Activated gamma-delta T cell treated with anti-CD3 and anti-CD28 coated beads, Interleukin-2, amount 50 U/mL, for 16 hours (primary cell): ENCODE results near the gene AGAP3.

ENCODE experiments used
- DNase-seq: peaks from one replicate; pipeline ENCODE4 v3.0.0-alpha.2; 2020; ENCODE audit warnings: low read depth

The AGAP3 gene

DNA sequence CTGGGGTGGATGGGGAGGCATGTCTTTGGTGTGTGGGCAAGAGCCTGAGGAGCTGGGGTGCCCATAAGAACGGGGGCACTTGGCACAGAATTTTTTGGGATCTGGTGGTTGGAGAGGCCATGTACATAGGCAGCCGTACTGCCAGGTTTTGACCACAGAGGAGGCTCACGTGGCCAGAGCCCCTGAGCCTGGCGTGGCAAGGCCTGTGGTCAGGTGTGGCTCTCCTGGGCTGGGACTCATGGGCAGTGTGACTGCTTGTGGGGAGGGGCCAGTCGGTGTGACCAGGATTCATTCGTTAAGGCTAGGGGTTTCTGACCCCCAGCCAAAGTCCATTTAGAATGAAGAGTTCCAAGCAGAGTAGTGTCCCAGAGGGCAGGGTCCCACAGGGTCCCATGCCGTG lies 38.2 kb downstream of the AGAP3 start:
- no peak for DNase-seq

DNA sequence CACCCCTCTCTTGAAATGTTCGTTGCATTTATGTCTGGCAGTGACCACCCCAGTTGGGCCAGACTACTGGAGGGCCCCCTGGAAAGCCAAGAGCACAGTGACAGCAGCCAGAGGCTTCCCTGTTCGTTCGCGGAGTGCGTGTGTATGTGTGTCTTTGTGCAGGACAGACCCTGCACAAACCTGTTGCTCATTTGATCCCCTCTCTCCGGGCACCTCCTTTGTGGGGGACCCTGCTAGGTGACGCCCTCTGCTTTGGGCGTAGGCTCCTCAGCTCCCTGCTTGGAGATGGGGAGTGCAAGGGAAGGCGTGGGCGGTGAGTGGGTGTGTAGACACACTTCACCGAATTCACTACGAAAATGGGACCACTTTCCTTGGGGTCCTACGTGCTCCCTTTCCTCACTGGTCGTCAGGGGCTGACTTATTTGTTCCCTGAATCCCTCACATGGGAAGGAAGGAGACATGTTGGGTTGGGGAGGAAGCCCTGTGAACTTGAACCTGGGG lies 38.7 kb downstream of the AGAP3 start:
- DNase-seq = no peak

DNA sequence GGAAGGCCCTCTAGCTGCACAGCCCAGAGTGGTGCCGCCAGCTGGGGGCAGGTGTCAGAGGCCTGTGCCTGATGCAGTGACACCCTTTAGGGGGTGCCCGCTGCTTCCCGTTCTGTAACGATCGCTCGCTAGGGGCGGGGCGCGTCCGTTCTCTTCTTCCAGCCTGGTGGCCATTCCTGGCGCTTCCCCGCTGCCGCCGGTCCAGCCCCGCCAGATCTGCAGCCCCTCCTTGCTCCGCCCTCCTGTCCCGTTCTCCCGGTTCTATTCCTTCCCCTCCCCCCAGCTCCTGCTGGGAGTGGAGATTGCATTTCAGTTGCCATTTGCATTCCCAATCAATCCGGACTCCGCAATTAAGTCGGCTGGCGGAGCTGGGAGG lies 39.2 kb downstream of the AGAP3 start:
- no peak for DNase-seq

DNA sequence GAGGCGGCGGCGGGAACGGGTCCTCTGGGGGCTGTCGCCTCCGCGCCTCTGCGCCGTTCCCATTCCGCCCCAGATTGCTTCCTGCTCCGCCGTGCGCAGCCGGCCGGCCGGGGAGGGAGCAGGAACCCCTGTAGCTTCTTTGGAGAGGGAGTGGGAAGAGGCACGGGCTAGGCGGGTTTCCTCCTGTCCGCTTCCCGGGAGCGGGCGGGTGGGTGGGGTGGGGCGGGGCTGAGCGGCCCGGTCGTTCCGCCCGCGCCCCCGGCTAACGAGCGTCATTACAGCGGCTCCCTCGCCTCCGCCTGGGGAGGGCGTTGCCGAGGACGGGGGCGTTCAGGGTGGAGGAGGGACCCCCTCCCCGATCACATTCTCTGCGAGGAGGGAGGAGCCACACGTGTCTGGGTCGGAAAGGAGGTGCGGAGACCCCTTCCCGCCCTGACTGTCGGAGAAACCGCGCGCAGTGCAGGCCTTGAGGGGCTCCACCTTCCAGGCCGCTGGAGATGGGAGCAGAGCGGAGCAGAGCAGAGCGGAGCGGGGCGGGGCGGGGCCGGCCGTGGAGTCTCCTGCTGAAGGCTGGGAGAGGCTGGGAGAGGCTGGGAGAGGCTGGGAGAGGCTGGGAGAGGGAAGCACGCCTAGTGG lies 39.7 kb downstream of the AGAP3 start:
- no peak for DNase-seq

DNA sequence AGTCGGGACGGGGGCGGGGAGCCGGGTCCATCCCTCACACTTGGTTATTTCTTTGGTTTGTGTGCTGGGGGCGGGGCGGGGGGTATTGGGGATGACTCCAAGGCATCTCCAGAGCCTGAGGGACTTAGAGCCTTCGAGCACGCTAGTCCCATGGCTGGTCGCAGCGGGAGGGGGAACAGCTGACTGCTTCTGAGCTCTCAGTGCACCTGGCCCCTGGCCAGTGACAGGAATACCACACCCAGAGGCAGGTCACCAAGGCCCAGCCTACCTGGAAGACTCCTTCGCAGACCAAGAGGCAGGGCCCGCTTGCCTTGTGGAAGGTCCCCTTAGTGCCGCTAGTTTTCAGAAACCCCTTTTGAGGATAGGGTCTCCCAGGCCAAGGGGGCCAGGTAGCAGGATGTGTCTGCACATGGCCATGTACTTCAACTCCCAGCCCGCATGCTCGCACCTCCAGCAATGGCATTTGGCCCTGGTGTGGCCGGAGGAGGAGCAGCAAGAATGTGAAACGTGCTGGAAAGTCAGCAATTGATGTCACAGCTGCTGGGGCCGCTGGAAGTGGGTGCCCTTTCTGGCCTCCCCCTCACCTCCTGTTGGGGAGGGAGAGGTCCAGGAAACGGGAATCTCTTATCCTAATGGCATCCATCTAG lies 40.3 kb downstream of the AGAP3 start:
- DNase-seq = no peak

DNA sequence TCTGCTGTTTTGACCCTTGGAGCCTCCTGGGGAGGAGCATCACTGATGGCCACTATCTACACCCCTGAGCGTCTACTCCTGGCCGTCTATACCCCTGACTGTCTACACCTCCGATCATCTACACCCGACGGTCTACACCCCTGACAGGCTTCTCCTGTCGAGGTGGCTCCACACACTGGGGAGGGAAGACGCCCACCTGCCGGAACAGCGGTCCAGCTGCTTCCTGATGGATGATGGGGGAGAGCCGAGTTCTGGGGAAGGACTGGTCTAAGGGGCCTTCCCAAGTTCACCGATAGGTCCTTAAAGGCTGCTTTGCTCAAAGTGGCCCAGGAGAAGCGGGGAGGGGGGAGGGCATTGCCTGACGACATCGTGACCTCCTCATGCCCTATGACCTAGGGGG lies 41.9 kb downstream of the AGAP3 start:
- DNase-seq = no peak

DNA sequence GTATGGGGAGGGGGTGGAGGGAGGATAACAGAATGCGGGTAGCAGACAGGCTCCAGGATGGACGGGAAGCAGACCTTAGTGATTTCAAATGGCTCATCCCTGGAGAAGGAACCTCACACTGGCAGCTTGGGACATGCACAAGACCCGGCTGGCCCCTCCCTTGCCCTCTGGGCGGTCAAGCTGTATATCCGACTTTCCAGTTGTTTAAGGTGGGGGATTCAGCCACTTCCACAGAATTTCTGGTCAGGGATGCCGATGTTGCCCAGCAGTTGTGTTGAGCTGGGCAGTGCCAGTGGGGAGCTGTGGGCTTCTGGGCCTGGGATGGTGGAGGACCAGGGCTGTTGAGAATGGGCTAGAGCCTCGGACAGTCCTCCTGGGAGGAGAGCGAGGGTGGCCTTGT lies 42.4 kb downstream of the AGAP3 start:
- DNase-seq = no peak

DNA sequence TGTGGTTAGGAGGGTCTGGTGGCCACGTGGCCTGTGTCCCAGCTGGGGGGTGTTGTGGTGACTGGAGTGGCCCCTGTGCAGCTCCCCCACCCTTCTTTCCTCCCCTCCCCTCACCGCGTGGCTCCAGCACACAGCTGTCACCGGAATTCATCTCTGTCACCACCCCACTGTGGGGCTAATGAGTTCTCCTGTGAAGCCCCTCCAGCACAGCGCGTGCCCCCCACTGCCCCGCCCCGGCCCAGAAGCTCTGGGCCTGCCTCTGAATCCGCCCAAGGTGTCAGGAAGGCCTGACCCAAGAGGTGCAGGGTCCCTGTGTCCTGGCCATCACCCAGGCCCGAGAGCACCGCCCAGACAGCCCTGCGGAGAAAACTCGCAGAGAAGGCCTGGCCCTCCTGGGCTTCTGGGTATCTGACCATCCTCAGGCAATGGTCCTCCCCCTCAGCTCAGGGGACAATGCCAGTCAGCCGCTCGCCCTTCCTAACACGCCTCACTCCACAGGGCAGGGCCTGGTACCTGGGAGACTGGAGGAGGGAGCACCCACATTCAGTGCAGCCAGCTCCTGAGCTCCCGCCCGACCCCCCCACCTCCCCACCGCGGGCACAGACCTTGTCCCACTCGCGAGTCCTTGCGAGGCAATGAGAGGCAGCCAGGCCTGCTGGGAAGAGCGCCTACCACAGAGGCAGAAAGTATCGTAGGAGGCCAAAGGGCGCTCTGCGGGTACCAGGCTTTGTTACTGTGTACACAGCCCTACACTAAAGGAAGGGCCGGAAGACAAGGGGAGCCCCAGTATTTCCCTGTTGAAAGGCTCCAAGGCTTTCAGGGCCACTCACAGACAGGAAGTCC lies 43.1 kb downstream of the AGAP3 start:
- no peak for DNase-seq

DNA sequence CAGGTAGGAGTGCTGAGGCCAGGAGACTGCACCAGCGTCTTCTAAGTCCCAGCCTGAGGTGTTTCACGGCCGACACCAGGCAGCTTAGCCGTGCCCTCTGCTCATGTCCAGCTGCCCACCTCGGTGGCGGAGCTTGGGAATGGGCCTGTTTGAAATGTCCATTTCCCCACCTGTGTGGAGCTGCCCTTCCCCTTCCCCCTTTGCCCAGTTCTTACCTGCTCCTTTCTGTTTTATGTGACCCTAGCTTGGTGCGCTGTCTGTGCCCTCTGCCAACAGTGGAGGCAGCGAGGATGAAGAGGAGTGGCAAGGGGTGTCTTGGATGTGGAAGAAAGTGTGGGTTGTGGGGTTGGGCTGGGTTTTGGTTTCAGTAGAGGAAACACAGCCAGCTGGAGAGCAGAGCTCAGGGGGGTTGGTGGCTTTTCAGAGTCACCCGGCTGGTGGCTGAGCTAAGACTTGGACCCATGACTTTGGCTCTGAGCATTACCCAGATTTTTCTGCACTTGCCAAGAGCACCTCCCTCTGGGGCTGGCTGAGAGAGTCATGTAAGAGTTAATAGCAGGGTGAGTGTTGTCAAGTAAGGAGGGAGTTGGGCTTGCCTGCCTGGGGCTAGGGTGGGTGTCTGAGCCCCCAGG lies 43.8 kb downstream of the AGAP3 start:
- no peak for DNase-seq

DNA sequence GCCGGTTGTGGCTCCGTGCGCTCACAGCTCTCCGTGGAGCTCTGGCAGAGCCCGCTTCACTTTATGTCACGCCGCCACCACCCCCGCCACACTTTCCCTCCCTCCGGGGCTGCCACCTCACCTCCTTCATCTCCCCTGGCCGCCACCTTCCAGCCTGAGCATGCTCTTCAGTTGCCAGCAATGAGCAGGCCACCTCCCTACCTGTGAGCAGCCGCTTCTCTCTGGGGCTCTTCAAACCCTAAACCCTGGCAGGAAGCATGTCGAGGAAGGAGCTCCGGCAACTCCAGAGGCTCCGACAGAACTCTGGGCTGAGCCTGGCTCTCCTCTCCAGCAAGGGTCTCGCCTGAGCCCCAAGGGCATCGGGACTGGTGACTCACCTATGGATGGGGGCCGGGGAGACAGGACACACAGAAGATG lies 44.5 kb downstream of the AGAP3 start:
- no peak for DNase-seq

DNA sequence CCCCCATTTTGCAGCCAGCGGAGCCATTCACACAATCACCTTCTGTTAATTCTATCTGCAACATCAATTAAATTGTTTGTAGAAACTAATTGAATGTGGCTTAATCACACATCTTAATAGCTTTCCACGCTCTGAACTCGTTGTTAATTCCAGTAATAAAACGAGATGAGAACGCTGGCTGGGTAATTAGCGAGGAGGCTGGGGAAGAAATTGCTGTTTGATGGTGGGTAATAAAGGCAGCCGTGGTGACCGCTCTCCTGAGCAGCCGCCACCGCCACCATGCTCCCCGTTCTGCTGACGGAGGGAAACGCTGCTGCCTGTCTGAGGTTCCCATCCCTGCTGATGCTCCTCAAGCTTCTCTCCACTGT lies 44.9 kb downstream of the AGAP3 start:
- no peak for DNase-seq

DNA sequence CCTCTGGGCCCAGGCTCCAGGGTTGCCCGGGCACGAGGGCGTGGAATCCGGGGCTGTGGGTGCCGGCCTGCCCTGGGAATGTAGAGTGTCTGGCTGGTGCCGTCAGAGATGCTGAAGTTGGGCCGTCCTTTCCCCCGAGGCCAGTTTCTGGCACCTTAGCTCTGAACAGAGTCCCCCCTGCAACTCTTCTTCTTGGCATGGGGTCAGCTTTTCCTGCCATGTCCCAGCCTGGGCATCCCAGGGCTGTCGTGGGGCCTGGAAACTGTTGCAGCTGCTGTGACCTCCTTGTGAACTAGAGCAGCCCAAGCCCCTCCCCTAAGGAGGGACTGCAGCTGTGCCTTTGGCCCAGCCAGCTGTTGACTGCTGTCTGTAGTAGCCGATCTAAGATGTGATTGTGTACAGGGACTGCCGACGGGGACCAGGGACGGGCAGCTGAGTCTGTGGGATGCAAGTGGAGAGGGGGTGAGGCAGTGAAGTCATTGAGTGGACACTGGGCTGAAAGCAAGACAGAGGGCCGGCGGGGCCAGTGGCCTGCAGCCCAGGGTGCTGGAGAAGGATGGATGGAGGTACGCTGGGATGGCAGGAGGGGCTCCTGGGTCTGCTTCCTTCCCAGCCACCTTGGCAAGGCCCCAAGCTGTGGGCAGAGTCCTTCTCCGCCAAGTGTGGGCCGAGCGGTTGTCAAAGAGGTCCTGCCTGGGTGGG lies 45.5 kb downstream of the AGAP3 start:
- no peak for DNase-seq

DNA sequence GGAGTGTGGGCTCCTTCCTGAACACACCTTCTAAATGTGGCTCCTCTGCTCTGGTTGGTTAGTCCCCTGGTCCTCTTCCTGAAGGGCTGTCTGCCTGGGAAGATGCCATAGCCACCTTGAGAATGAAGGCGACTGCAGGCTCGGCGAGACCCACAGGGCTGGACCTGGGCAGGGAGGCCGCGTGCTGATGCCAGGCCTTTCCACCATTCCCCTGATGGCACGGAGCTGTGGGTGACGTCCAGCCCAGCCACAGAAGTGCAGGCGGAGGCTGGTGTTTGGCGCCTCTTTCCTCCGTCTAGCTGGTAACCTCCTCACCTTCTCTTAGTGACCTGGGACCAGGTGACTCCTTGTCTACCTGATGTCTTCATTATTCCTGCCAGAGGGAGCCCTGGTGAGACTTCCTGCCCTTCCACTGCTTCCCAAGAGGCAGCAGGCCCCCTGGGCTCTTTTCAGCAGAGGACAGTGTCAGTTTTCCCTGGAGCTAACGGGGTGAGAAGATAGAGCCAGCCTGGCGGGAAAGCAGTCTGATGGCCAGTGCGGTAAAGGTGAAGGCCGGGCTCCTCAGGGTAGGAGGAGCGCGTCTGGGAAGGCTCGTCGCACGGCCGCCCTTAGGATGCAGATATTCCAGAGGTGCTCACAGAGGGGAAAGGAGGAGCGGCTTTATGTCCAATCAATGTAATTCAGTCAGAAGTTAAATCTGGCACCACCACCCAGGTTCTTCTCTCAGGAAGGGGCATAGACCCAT lies 46.4 kb downstream of the AGAP3 start:
- DNase-seq = no peak

DNA sequence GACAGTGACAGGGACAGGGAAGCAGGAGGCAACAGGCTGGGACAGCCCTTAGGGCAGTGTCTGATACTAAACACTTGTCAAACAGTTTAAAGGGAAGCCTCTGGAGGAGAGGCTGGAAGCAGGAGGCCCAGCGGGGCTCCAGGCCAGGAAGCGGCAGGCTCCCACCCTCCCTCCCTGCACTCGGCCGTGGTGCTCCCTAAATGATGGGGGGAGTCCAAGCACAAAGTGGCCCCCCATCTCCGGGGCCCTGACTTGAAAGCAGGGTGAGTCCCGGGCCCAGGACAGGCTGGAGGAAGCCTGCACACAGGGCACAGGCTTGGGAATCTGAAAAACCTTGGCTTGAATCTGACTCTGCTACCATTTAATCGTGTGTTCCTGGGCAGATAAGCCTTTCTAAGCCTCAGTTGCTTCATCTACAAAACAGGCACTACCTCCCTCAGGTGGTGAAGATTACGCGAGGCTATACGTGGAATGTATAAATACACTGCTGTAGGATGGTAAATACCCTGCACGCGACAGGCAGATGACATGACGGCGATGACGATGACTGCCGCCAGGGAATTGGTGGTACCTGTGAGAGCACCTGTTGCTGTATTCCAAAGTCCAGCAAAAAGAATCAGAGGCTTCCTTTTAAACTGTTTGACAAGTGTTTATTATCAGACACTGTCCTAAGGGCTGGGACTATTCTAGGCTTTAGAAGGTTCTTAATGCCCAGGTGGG lies 47.2 kb downstream of the AGAP3 start:
- DNase-seq = no peak

DNA sequence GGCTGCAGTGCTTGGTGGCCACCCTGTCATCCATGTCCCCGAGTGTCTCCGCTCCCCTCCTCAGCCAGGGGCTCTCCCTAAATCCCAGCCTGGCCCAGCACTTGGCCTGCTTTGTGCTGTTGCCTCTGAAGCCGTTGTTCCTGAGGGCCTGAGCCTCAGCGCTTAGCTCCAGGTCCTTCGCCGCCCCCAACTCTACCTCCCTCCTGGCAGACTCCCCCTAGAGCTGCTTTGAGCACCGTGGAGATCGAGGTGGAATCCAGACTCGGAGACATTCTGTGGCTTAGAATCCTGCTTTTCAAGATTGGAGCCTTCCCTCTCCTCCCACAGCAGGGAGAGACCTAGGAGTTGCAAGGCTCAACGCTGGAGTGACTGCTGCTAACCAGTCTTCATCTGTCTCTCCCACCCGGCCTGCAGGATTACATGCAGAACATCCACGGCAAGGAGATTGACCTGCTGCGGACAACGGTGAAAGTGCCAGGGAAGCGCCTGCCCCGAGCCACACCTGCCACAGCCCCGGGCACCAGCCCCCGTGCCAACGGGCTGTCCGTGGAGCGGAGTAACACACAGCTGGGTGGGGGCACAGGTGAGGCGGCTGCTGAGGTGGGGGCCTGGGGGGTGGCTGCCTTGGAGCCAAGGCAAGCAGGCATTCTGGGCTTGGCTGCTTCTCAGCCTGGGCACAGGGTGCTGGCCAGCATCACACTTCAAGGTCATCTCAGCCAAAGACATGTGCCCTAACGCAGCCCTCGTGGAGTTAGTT lies 47.9 kb downstream of the AGAP3 start:
- no peak for DNase-seq

DNA sequence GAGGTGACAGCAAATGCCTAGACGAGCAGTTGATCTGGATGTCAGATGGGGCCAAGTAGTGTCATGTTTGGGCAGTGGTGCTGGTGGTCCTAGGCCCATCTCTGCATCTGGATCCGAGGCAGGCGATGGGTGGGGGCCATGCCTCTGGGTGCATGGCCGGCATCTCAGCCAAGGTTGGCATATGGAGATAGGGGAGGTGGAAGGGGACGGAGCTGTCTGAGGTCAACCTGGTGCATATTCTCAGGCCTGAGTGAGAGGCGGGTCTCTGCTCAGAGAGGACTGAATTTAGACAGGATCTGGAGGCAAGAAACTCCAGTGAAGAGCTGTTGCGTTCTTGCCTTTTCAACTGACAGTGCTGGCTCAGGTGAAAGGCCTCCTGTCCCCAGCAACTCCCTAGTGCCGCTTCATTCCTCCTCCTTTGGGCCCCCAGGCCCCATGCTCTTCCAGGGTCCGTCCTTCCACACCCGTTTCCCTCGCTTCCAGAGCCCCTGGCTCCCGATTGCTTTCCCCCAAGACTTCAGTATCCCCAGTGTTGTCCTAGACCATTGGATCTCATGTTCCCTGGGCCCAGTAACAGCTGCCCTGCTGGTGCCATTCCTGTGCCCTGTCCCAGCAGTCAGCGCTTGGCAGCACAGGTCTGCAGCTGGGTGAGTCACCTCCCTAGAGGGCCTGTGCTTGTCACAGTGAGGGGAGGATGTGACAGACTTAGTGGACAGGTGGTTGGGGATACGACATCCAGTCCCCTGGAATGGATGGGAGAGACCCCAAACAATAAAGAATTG lies 48.7 kb downstream of the AGAP3 start:
- no peak for DNase-seq

DNA sequence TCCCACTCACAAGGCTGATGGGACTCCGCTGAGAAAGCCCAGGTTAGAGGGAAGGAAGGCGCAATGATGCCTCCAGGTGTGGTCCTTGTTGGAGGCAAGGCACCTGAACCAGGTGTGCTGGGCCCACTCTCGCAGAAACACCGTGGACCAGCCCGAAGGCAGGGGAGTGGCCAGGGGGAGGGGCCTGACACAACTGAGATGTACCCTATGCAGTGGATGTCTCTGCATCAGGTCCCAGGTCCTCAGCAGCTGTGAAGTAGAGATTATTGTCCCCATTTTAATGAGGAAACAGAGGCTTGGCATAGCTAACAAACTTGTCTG lies 49.2 kb downstream of the AGAP3 start:
- DNase-seq = no peak

DNA sequence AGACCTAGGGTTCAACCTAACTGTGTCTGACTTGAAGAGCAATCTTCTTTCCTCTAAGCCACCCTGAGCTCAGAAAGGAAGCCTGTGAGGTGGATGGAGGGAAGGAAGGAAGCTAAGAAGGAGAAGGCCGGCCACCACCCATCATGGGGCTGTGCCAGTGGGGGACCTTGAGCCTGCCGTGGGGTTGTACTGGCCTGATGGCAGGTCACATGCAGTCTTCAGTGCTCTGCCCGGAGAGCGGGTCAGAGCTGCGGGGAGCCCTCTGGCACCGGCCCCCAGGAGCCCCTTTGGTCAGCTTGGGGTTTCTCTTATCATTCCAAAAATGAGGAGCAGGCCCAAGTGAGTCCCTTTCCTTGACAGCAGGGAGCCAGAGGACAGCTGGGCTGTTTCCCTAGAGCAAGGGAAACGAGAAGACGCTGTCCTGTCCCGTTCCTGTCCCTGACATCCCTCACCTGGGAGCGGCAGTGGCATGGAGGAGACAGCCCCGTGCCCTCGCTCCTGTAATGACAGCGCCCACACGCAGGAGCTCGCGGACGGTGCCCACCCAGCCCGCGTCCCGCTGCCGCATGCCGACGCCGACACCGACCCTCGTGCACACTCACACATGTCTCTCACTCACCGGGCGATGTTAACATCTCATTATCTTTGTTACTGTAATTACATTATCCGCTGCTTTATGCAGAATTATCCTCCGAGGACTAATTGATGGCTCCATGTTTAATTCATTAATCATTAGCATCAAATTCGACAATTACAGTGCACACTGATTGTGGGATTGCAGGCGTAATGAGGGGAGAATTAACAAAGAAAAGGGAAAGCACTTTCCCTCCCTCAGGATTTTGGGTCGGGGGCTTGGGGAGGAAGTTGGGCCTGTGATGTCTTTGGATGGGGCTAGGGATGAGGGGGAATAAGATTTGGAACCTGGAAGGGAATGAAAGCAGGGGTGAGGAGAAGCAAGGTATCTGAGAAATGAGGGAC lies 49.9 kb downstream of the AGAP3 start:
- DNase-seq = no peak
